ENCODE results near the gene CABP4. TPM values are rescaled to one million over a fixed set of nuclear protein-coding genes. Genes with fewer than 3 reads are reported as not detected.

Gene CABP4
- total and polyA plus RNA-seq, 2 donors (not counting 1 experiment from before 2014, with no cell fraction given): 3.2 to 5.2 TPM

DNA sequence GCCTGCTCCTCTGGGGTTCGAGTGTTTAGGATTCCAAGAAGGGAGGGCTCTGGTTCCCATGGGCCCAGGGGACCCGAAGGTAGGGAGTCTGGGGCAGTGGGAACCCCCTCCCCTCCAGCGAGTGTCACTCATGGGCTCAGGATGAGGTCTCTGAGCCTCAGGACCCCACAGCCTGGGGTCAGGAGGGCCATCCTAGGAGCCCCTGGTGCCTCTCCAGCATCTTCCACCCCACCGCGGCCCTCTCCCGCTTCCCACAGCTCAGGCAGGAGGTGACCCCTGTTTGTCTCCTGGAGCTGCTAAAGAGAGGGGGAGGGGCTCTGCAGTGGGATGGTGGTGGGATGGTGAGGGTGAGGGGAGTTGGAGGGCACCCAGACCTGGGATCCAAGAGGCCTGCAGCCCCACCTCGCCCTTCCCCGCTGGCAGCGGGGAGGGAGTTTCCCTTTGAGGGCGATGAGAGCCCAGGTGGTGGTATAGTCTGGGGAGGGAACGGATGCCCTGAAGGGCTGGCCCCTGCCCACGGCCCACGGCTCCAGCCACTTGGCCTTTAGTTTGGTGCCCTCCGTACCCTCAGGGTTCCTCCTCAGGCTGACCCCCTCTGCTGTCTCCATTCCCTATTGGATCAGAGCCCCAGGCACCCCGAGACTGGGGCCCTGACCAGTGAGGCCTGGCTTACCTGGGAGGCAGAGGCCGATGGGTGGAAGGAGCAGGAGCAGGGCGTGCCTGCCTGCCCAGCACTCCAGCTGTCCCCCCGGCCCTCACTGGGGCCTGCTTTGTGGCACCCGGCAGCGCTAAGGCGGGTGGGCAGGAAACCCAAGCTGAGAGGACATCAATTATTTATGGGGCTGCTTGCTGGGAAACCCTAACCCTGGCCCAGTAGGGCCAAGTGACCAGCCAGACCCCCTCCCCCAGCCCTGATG lies 1.1 kb upstream of the CABP4 start:
- Histone ChIP-seq H3K36me3 (replicated peaks in 1 of 2; ENCODE audit: control extremely low read depth in 1 of 2, control insufficient read depth in 1 of 2, extremely low read depth in 1 of 2, insufficient read depth in 2 of 2, low read length in 1 of 2) (no peaks in the 10 kb centered on the region), H3K27me3 (replicated peaks in 1 of 4; ENCODE audit: control extremely low read depth in 1 of 4, control insufficient read depth in 3 of 4, insufficient read depth in 4 of 4, low read length in 3 of 4) (no peaks in the 10 kb centered on the region), H2AFZ (ENCODE audit: insufficient read depth, low read depth, low read length, poor library complexity, severe bottlenecking) (no peak overlapping the region), H4K20me1 (ENCODE audit: control insufficient read depth, insufficient read depth, low read length, poor library complexity, severe bottlenecking) (no peaks in the 10 kb centered on the region), H3K79me2 (ENCODE audit: control insufficient read depth, insufficient read depth, low read length) (peaks cover 73% of the 10 kb centered on the region), H3K4me2 (replicated peaks; ENCODE audit: low read depth, low read length, poor library complexity, severe bottlenecking) (peak overlapping the region; percentile 25), H3K27ac (ENCODE audit: low read length in 2 of 2) (no peak overlapping the region), H3K9ac (ENCODE audit: low read length) (no peak overlapping the region), H3K9me3 (ENCODE audit: control extremely low read depth in 1 of 3, control insufficient read depth in 2 of 3, insufficient read depth in 1 of 3, low read length in 2 of 3) (no peaks in the 10 kb centered on the region), H3K4me1 (ENCODE audit: control insufficient read depth in 2 of 2, insufficient read depth in 2 of 2, low read length in 2 of 2) (peaks cover 55 to 89% of the 10 kb centered on the region in 2 donors), H3K4me3 (ENCODE audit: control extremely low read depth in 1 of 5, extremely low read depth in 1 of 5, insufficient read depth in 1 of 5, low read depth in 2 of 5, low read length in 4 of 5) (no peak overlapping the region)
- ChIA-PET POLR2A (interaction anchor here (1.0 to 2.4 kb wide), 3 partner anchors 11 to 17 kb away, joined by 3 to 7 read pairs (median 3); partner anchors contain the start of gene PTPRCAP), CTCF (interaction anchor here (1.3 to 2.3 kb wide), 2 partner anchors 15 to 16 kb away, joined by 3 to 7 read pairs; partner anchors contain the start of genes PTPRCAP and TMEM134)
- intact Hi-C loops (cut with micrococcal nuclease): no loop called here
- Mint-ChIP-seq H3K27me3 (no peaks in the 10 kb centered on the region), H3K27ac (no peak overlapping the region), H3K4me1 (peaks cover 43% of the 10 kb centered on the region), H3K9me3 (ENCODE audit: insufficient read depth) (no peaks in the 10 kb centered on the region), H3K4me3 (no peak overlapping the region)
- ATAC-seq (ENCODE audit: low read depth) (peak; percentile 14), DNase-seq (no peak)
- TF ChIP-seq, protein P1, sequence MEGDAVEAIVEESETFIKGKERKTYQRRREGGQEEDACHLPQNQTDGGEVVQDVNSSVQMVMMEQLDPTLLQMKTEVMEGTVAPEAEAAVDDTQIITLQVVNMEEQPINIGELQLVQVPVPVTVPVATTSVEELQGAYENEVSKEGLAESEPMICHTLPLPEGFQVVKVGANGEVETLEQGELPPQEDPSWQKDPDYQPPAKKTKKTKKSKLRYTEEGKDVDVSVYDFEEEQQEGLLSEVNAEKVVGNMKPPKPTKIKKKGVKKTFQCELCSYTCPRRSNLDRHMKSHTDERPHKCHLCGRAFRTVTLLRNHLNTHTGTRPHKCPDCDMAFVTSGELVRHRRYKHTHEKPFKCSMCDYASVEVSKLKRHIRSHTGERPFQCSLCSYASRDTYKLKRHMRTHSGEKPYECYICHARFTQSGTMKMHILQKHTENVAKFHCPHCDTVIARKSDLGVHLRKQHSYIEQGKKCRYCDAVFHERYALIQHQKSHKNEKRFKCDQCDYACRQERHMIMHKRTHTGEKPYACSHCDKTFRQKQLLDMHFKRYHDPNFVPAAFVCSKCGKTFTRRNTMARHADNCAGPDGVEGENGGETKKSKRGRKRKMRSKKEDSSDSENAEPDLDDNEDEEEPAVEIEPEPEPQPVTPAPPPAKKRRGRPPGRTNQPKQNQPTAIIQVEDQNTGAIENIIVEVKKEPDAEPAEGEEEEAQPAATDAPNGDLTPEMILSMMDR (IDR thresholded peaks at IDR 0.05): no peak
- no peak for TF ChIP-seq EZH2 (IDR thresholded peaks at IDR 0.05; ENCODE audit: borderline replicate concordance, insufficient read depth, low read depth, low read length, poor library complexity, severe bottlenecking)
- WGBS (ENCODE audit: insufficient coverage): 77% methylated on average over 12 of the region's 21 CpGs

All from B cell (primary cell).